Fibroblast of skin of scalp (primary cell): ENCODE measurements around the gene HAO2.
"Not testable (repeated sequence)": the region's sequence is repeated elsewhere in the genome, so short reads cannot be mapped to it uniquely, and the experiment has no call there.

ENCODE experiments used
- DNase-seq: peaks from one replicate; pipeline ENCODE4 v3.0.0-alpha.2; 2013

The HAO2 gene

DNA sequence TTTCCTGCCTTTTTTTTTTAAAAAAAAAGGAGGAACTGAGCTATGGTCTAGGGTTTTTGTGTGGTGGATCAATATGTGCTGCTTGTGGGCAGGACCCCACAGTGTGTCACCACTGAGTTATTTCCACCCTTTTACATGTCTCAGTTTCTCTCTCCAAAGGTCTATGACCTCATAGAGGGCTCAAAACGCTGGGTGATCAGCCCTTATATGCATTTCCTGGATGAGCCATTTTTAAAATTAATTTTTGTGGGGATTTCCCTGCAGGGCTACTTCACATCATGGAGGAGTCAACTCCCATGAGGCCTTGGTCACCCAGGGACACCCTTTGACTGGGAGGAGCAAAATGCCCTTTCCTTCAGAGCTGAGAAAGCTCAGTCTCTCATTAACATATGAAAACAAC is 20.7 kb upstream of the HAO2 start:
- peak; percentile 50 for DNase-seq

GRCh38 chr1:119348941-119349340 is 19.6 kb upstream of the HAO2 start:
- DNase-seq = no peak

DNA sequence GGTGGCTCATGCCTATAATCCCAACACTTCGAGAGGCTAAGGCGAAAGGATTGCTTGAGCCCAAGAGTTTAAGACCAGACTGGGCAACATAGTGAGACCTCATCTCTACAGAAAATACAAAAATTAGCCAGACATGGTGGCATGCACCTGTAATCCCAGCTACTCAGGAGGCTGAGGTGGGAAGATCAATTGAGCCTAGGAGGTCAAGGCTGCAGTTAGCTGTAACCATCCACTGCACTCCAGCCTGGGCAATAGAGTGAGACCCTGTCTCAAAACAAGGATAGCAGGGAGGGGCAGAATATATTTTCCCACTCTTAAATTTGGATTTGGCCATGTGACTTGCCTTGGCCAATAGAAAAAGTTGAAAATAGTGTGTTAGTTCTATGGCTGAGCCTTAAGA is 17.7 kb upstream of the HAO2 start:
- not testable (repeated sequence) for DNase-seq

- DNase-seq = no peak
Measured at GRCh38 chr1:119351997-119352396, 16.6 kb upstream of the HAO2 start.

DNA sequence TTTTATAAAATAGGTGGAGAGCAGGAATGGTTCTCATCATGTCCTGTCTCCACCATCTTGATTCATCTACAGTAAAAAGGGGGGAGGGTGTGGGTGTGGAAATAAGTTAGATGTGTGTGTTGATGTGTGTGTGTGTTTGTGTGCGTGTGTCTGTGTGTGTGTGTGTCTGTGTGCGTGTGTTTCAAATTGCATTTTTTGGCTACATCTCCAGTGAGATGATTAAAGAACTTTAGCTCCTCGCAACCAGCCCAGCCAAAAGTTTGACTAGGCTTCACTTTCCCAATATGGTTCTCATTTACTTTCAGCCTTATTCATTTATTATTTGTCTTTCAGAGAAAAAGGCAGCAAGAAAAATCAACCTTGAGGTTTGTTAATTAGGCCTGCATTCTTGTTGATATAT is 14.7 kb upstream of the HAO2 start:
- no peak for DNase-seq

DNA sequence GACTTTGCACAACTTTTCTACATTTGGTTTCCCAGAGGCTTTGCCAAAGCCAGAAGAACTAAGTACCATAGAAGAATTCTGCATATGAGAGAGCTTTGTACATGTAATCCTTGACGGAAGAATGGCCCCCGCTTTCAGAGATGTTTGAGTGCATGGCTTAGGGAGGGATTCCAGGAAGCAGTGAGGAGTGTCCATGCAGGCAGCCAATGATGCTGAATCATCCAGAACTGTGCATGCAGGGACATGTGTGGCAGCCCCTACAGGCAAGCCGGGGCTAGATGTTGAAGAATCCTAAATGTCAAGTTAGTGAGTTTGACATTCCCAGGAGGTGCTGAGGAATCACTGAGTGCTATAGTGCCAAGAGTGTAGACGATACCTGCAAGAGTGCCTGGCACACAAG is 9.9 kb upstream of the HAO2 start:
- peak; percentile 14 for DNase-seq

DNA sequence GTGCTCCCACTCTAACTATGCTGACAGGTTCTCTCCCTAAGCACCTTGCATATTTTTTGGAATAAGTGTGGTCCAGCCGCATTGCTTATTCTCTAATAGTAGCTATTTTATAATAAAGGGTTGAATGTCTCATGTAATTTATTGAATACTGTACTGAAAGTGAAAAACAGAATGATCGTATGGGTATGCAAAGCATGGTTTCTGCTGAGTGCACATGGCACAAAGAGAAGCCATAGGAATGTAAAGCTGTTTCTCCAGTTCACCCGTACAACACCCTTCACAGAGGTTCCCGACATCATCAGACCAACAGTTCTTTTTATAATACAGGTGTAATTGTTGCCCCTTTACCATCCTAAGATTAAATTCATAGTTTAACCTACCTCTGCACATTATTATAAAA is 8.9 kb upstream of the HAO2 start:
- no peak for DNase-seq

GRCh38 chr1:119361205-119361604 is 7.4 kb upstream of the HAO2 start:
- DNase-seq = no peak

- DNase-seq = no peak
Measured at GRCh38 chr1:119361620-119362344, 6.8 kb upstream of the HAO2 start.

DNA sequence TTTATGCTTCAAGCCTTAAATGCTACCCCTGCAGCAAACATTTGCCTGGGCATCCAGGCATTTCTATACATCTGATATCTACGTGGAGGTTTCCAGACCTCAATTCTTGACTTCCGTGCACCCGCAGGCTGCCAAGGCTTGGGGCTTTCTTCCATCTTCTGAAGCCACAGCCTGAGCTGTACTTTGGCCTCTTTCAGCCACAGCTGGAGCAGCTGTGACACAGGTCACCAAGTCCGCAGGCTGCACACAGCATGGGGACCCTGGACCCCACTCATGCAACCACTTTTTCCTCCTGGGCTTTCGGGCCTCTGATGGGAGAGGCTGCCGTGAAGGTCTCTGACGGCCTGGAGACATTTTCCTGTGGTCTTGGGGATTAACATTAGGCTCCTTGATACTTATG is 5.4 kb upstream of the HAO2 start:
- no peak for DNase-seq

DNA sequence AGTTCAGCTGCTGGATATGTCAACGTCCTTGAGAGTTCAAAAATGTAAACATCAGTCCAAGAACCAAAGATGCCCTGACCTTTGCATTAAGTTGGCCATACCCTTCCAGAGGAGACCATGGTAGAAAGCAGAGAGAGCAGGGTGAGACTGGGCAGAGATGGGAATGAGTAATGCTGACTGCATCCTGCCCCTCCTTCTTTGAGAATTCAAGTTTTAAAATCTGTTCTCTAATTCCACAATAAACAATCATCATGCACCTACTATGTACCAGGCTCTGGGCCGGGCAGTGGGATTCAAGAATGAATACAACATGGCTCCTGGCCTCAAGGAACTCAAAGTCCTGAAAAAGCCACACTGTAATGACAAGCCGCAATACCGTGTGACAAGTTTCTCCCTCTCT is 3.9 kb upstream of the HAO2 start:
- no peak for DNase-seq

DNA sequence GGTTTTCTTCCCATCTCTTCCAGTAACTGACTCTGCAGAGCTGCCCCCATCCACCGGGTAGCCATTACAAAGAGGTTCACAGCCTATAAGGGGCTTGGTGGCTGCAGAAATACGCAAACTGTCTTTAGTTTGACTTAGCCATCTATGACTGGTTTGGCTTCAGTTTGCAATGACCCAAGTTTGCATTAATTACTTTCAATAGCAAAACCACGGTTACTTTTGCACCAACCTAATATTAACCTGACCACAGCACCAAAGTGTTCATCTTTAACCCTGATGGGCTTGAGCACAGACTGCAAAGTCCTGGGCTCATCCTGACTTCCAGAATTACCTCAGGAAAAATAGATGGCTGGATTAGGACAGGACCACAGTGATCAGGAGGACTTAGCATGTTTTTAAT is 2.2 kb upstream of the HAO2 start:
- DNase-seq = no peak

GRCh38 chr1:119367432-119368124 is 1.0 kb upstream of the HAO2 start:
- DNase-seq = peak; percentile 62

DNA sequence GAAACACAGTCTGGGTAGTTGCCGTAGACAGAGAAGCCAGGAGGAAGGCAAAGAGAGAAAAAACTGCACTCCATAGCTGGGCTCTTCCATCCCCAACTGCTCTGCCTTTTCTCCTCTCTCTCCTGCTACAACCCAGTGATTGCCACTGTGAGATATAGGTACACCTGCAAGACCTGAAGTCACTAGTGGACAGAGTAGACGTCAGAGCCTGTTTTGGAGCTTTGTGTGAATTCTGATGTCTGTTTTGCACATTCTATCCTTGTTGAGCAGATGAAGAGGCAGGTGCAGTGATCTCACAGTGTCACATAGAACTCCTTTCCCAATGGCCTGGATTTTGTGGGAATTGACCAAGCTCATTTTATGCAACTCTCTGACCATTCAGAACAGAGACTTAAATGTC is 2.2 kb downstream of the HAO2 start:
- DNase-seq = no peak

- DNase-seq = no peak
Measured at GRCh38 chr1:119371815-119372214, 3.2 kb downstream of the HAO2 start.

GRCh38 chr1:119372503-119373086 is 4.0 kb downstream of the HAO2 start:
- DNase-seq = peak; percentile 46

GRCh38 chr1:119373465-119373864 is 4.9 kb downstream of the HAO2 start:
- peak; percentile 53 for DNase-seq

DNA sequence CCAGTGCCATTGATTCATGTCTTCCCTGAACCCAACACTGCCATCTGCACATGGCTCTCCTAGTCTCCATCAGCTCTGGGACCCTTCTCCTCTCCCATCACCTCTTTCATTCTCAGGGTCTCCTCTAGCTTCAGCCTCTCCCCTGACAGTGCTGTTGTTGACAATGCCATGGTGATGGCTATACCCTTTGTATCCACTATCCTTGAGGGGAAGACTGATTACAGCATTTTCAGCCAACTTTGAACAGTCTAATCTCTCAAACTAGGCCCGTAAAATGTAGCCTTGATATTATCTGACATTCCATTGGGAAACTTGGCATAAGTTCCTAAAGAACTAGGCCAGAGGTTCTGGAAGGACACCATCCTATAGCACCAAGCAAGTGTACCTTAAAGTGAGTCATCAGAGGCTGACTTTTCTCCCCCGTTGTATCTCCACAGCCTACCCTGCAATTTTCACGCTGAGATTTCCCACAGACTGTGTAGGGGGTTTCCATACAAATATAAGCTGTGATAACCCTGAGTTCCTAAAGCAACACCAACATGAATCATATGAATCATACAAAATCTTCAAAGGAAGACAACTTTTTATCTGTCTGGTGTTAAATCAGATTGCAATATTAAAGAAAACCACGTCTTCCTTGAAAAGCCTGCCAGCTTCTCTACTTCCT is 5.8 kb downstream of the HAO2 start:
- DNase-seq = no peak

- no peak for DNase-seq
Measured at GRCh38 chr1:119375366-119375765, 6.8 kb downstream of the HAO2 start.

DNA sequence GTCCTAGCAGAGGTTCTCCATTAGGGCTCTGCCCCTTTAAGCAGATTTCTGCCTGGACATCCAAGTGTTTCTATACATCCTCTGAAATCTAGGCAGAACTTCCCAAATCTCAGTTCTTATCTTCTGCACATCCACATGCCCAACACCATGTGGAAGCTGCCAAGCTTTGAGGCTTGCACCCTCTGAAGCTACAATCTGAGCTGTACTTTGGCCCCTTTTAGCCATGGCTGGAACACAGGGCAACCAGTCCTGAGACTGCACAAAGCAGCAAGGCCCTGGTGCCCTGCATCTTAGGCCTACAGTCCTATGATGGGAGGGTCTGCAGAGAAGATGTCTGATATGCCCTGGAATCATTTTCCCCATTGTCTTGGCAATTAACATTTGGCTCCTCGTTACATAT is 8.0 kb downstream of the HAO2 start:
- DNase-seq = no peak

GRCh38 chr1:119377594-119377993 is 9.0 kb downstream of the HAO2 start:
- DNase-seq = not testable (repeated sequence)

GRCh38 chr1:119379117-119379516 is 10.5 kb downstream of the HAO2 start:
- no peak for DNase-seq

DNA sequence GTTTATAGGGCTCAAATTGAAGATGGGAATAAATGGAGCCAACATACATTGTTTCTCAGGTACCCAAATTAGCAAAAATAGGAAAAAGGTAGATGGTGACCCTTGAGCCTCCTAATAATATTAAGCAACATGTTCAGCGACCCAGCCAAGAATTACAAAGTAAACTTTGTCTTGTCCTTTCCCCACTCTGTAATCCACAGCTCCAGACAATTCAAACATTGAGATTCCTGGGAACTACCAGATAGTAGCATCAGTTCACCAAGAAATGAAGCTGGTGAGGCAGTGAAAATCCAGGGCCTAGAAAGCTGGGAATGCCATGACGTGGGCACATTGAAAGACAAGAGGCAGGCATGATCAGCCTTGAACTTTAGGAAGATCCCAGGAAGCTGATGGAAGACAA is 11.7 kb downstream of the HAO2 start:
- DNase-seq = no peak
